GM20000 (cell line): ENCODE results near the gene WLS.

ENCODE experiments used
- DNase-seq: peaks from one replicate; pipeline ENCODE4 v3.0.0; 2012; ENCODE audit warnings: low spot score
- TF ChIP-seq, protein P1 (sequence below): IDR thresholded peaks from 2 replicates; pipeline ENCODE4 v1.5.1; 2012; ENCODE audit warnings: mild to moderate bottlenecking, control low read depth; ENCODE audit errors: extremely low read depth, missing control alignments

WLS gene

GRCh38 chr1:68149907-68150306 is 82.4 kb downstream of the WLS start:
- TF ChIP-seq, protein P1, sequence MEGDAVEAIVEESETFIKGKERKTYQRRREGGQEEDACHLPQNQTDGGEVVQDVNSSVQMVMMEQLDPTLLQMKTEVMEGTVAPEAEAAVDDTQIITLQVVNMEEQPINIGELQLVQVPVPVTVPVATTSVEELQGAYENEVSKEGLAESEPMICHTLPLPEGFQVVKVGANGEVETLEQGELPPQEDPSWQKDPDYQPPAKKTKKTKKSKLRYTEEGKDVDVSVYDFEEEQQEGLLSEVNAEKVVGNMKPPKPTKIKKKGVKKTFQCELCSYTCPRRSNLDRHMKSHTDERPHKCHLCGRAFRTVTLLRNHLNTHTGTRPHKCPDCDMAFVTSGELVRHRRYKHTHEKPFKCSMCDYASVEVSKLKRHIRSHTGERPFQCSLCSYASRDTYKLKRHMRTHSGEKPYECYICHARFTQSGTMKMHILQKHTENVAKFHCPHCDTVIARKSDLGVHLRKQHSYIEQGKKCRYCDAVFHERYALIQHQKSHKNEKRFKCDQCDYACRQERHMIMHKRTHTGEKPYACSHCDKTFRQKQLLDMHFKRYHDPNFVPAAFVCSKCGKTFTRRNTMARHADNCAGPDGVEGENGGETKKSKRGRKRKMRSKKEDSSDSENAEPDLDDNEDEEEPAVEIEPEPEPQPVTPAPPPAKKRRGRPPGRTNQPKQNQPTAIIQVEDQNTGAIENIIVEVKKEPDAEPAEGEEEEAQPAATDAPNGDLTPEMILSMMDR: no peak
- no peak for DNase-seq

DNA sequence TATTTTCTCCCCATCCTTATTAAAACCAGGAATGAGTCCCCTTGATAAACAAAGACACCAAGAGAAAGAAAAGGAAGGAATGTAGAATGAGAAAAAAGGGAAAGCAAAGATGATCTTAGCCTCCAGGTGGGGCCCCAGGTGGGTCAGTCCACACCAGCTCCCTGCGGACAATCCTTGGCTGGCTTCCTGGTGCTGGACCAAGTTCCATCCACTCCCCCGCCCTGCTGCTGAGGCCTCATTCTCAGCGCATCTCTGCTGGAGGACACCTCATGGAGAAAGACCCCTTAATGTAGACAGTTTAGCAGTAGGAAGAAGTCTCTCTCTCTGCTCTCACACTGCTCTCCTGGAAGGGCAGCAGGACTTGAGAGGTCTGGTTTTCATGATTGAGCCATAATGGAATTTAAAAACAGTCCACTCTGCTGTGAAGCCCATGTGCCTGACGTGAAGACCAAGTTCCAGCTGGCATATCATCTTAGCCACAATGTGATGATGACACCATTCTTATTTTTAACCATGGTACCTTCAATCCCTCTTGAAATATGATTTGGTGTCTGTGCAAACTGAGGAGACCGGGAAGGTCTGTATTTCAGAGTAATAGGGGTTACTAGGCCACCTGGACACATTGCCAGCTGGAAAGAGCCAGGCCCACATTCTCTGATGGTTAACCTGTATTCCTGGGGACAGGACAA is 83.1 kb downstream of the WLS start:
- no peak for DNase-seq
- TF ChIP-seq, protein P1: no peak

DNA sequence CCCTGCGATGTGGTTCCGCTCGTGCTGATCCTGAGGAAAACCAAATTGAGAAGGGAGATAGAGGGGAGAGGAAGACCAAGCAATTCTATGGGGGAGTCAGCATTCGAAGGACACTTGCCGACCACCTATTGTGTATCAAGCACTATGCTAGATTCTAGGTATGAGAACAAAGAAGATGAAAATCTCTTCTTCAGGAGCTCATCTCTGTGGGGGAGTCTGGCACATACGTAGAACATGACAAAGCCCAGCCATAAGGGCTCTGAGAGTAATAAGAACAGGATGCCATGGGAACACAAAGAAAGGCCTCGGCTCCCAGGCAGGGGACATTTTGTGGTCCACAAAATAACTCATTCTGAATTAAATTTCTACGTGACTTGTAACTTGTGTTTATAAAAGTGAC is 83.7 kb downstream of the WLS start:
- no peak for DNase-seq
- TF ChIP-seq, protein P1: no peak

- DNase-seq: no peak
- TF ChIP-seq, protein P1: no peak
Observed at GRCh38 chr1:68147534-68148171, 84.7 kb downstream of the WLS start.

- TF ChIP-seq, protein P1: no peak
- DNase-seq: no peak
Observed at GRCh38 chr1:68145418-68146126, 86.8 kb downstream of the WLS start.

DNA sequence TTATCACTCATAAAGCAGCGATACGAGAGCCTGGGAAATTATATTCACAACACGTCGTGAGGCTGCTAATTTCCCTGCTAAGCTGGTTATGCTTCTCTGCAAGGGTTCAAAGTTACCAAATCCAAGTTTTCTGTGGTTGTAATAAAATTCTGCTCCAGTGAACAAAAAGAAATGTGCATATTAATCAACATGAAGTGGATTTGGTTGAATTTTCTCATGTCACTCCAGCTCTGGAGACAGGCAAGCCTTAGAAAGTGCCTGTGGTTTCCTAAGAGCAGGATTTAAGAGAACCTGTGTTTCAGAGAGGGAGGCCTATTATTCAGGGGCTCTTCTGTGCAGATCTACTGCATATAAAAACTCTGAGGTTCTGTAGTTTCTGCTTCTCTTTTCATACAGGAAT is 87.5 kb downstream of the WLS start:
- no peak for DNase-seq

More for the DNA sequence above, 87.5 kb downstream of the WLS start:
- TF ChIP-seq, protein P1: no peak
